IMR-90 (cell line): ENCODE measurements around the gene CAVIN4. TPM values are rescaled to one million over a fixed set of nuclear protein-coding genes. Genes with fewer than 3 reads are reported as not detected.

Source experiments
- ATAC-seq: fragments of 200-7000 bp; cut with Tn5 transposase; 2 replicates; pipeline ENCODE4 v1.9.1; 2020; ENCODE audit warnings: low read depth, mild to moderate bottlenecking, moderate library complexity
- BruUV-seq: library from RNA; stranded (reverse); fragments of 400-500 nt; replicated peaks from 2 replicates; lab custom pipeline; 2021; lab: Mats Ljungman, UMichigan
- CTCF ChIA-PET: fragments of 300-600 bp; formaldehyde crosslinking; extraction: SDS; loops from one replicate; lab custom pipeline; 2021; ENCODE audit warnings: antibody characterized with exemption; lab: Yijun Ruan, JAX
- POLR2A ChIA-PET: fragments of 300-600 bp; sonication (Branson Sonifier 250); formaldehyde crosslinking; loops from one replicate; lab custom pipeline; 2022; ENCODE audit warnings: antibody characterized with exemption; ENCODE audit not compliant: unreplicated experiment; lab: Charles Lee
- DNase-seq: peaks from one replicate; pipeline ENCODE4 v3.0.0; 2013
- H2AFZ ChIP-seq: replicated peaks from 2 replicates; pipeline ENCODE3; 2013; ENCODE audit warnings: low read length, mild to moderate bottlenecking; ENCODE audit not compliant: poor library complexity
- H2AK5ac ChIP-seq: 2 replicates; pipeline ENCODE4 v1.6.1; 2013; ENCODE audit warnings: low read depth, low read length, inconsistent platforms
- H2AK9ac ChIP-seq: replicated peaks from 2 replicates; pipeline ENCODE3; 2013; ENCODE audit warnings: mild to moderate bottlenecking, low read depth, low read length, moderate library complexity; ENCODE audit not compliant: poor library complexity
- H2BK120ac ChIP-seq: 2 replicates; pipeline ENCODE4 v1.6.1; 2013; ENCODE audit warnings: low read depth, low read length, inconsistent platforms
- H2BK15ac ChIP-seq: 3 replicates; pipeline ENCODE4 v1.6.1; 2013; ENCODE audit warnings: low read depth, low read length, inconsistent platforms
- H2BK20ac ChIP-seq: 2 replicates; pipeline ENCODE4 v1.6.1; 2013; ENCODE audit warnings: low read depth, mild to moderate bottlenecking, inconsistent platforms, low read length, moderate library complexity
- H2BK5ac ChIP-seq: 2 replicates; pipeline ENCODE4 v1.6.1; 2013; ENCODE audit warnings: mild to moderate bottlenecking, low read depth, low read length, inconsistent platforms; ENCODE audit not compliant: poor library complexity, severe bottlenecking
- H3K14ac ChIP-seq: replicated peaks from 2 replicates; pipeline ENCODE4 v1.6.1; 2013; ENCODE audit warnings: low read depth, low read length, inconsistent platforms
- H3K18ac ChIP-seq: 2 replicates; pipeline ENCODE4 v1.6.1; 2013; ENCODE audit warnings: low read depth, low read length, control low read depth
- H3K23ac ChIP-seq: 2 replicates; pipeline ENCODE4 v1.6.1; 2013; ENCODE audit warnings: low read depth, low read length, inconsistent platforms
- H3K27ac ChIP-seq: 2 replicates; pipeline ENCODE4 v1.5.1; 2013; ENCODE audit warnings: mild to moderate bottlenecking, control low read depth, low read length; ENCODE audit not compliant: insufficient read depth
- H3K27me3 ChIP-seq: 2 replicates; pipeline ENCODE4 v1.6.1; 2013; ENCODE audit warnings: low read length; ENCODE audit not compliant: control insufficient read depth, insufficient read depth
- H3K36me3 ChIP-seq: 2 replicates; pipeline ENCODE4 v1.6.1; 2013; ENCODE audit warnings: low read length, mixed read lengths; ENCODE audit not compliant: control insufficient read depth, insufficient read depth
- H3K4ac ChIP-seq: 2 replicates; pipeline ENCODE4 v1.6.1; 2013; ENCODE audit warnings: low read depth, low read length, inconsistent platforms
- H3K4me1 ChIP-seq: 2 replicates; pipeline ENCODE4 v1.6.1; 2013; ENCODE audit warnings: low read length, mixed read lengths; ENCODE audit not compliant: control insufficient read depth, insufficient read depth
- H3K4me2 ChIP-seq: 2 replicates; pipeline ENCODE4 v1.6.1; 2013; ENCODE audit warnings: low read depth, mild to moderate bottlenecking, control low read depth, low read length, moderate library complexity
- H3K4me3 ChIP-seq: 2 replicates; pipeline ENCODE4 v1.5.1; 2013; ENCODE audit warnings: low read depth, mild to moderate bottlenecking, control low read depth, low read length, moderate library complexity; ENCODE audit not compliant: insufficient read depth
- H3K56ac ChIP-seq: 2 replicates; pipeline ENCODE4 v1.6.1; 2013; ENCODE audit warnings: low read length, inconsistent platforms; ENCODE audit not compliant: insufficient read depth; ENCODE audit errors: extremely low read depth
- H3K79me1 ChIP-seq, 2 experiments: 2 replicates each; pipeline ENCODE4 v1.6.1; 2013; ENCODE audit warnings: low read length in 2 of 2, inconsistent platforms in 1 of 2, low read depth in 1 of 2
- H3K9ac ChIP-seq: 2 replicates; pipeline ENCODE4 v1.6.1; 2013; ENCODE audit warnings: low read depth, low read length, control low read depth
- H3K9me1 ChIP-seq: 2 replicates; pipeline ENCODE4 v1.6.1; 2013; ENCODE audit warnings: low read length, inconsistent platforms; ENCODE audit not compliant: insufficient read depth
- H3K9me3 ChIP-seq: 2 replicates; pipeline ENCODE4 v1.6.1; 2013; ENCODE audit warnings: low read length; ENCODE audit not compliant: control insufficient read depth, insufficient read depth
- H4K20me1 ChIP-seq: 2 replicates; pipeline ENCODE4 v1.6.1; 2013; ENCODE audit warnings: low read length, inconsistent platforms; ENCODE audit not compliant: insufficient read depth
- H4K5ac ChIP-seq: 2 replicates; pipeline ENCODE4 v1.6.1; 2013; ENCODE audit warnings: mild to moderate bottlenecking, low read depth, low read length, control low read depth
- H4K8ac ChIP-seq, 2 experiments: 2 replicates each; pipeline ENCODE4 v1.6.1; 2013; ENCODE audit warnings: low read depth in 2 of 2, low read length in 2 of 2, control low read depth in 1 of 2, inconsistent platforms in 1 of 2
- H4K91ac ChIP-seq: 2 replicates; pipeline ENCODE4 v1.6.1; 2013; ENCODE audit warnings: low read depth, low read length, inconsistent platforms; ENCODE audit not compliant: insufficient read depth
- MAZ ChIP-seq: IDR thresholded peaks from 2 replicates; pipeline ENCODE4 v1.6.1; 2012; ENCODE audit warnings: low read depth, mild to moderate bottlenecking, low read length, improper control_type of control experiment, moderate library complexity, borderline replicate concordance
- RCOR1 ChIP-seq: IDR thresholded peaks from 2 replicates; pipeline ENCODE4 v1.6.1; 2012; ENCODE audit warnings: mild to moderate bottlenecking, low read length, improper control_type of control experiment; ENCODE audit not compliant: insufficient replicate concordance
- WGBS, 2 experiments: methylation state at CpG; one replicate each; pipeline versions ENCODE4 v1.1.5 to v1.1.7; 2013; ENCODE audit warnings: missing lambda C conversion rate in 2 of 2; ENCODE audit not compliant: insufficient read length in 1 of 2; ENCODE audit errors: extremely low coverage in 2 of 2; 5-methylcytosine and 5-hydroxymethylcytosine counted together
- dilution Hi-C: fragments of 300-500 bp; cut with HindIII; formaldehyde crosslinking; loops from one replicate; pipeline ENCODE4 v1.14.3; 2018; ENCODE audit warnings: low sequenced_read_pairs; ENCODE audit not compliant: unreplicated experiment
- in situ Hi-C: fragments of 300-500 bp; cut with MboI; formaldehyde crosslinking; loops from 3 replicates; pipeline ENCODE4 v1.14.3; 2019; ENCODE audit warnings: low sequenced_read_pairs, inconsistent platforms, mixed read lengths
- intact Hi-C: fragments of 100-400 bp; cut with micrococcal nuclease; formaldehyde crosslinking; loops from 2 replicates; pipeline ENCODE4 v1.10.0; 2022
- polyA plus RNA-seq, 3 experiments: library from polyadenylated mRNA; depleted of rRNA; stranded (reverse); fragments of >200 nt; gene quantifications; 2 replicates each; pipeline ENCODE4 v1.2.3, GENCODE V29; 2012; ENCODE audit warnings: low replicate concordance in 1 of 3
- total RNA-seq: library from RNA; depleted of rRNA; stranded (reverse); fragments of >200 nt; gene quantifications from 2 replicates; pipeline ENCODE4 v1.2.3, GENCODE V29; 2012

The CAVIN4 gene
- total and polyA plus RNA-seq, 2 of the 4 experiments (the other 2 are of a cell fraction), result 2.2 to 2.6 TPM

DNA sequence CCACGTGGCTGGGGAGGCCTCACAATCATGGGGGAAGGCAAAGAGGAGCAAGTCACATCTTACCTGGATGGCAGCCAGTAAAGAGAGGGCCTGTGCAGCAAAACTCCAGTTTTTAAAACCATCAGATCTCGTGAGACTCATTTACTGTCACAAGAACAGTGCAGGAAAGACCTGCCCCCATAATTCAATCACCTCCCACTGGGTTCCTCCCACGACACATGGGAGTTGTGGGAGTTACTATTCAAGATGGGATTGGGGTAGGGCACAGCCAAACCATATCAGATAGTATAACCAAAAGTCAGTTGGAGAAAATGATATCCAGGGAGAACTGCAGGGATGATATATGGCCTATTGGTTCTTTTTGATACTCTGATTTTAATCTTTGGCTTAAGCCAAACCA, 10.0 kb upstream of the CAVIN4 start:
- H3K4ac ChIP-seq, result no peak overlapping the region
- intact Hi-C loops, result no loop called here
- no peak overlapping the region for H2AFZ ChIP-seq
- H4K5ac ChIP-seq, result no peak overlapping the region
- dilution Hi-C loops, result no loop called here
- in situ Hi-C loops, result no loop called here
- H3K4me3 ChIP-seq, result no peak overlapping the region
- BruUV-seq, result no TSS peak
- H3K18ac ChIP-seq, result no peak overlapping the region
- peaks cover 2 to 3% of the 10 kb centered on the region in 2 experiments; a peak in 2 of 4 replicates for H3K79me1 ChIP-seq
- no peak overlapping the region for H2BK20ac ChIP-seq
- ATAC-seq (no peak), DNase-seq (no peak)
- no peaks in the 10 kb centered on the region for H3K9me1 ChIP-seq
- H3K36me3 ChIP-seq, result no peaks in the 10 kb centered on the region
- no peak overlapping the region for H4K91ac ChIP-seq
- ChIA-PET POLR2A (no interaction called here), CTCF (no interaction called here)
- H3K4me1 ChIP-seq, result no peaks in the 10 kb centered on the region
- TF ChIP-seq MAZ (no peak), RCOR1 (no peak)
- no CpG with 5 or more reads among the region's 3 CpGs for WGBS, 2 experiments
- no peak overlapping the region for H2AK9ac ChIP-seq
- no peak overlapping the region for H3K9ac ChIP-seq
- H3K27ac ChIP-seq, result no peak overlapping the region
- no peak overlapping the region for H2BK120ac ChIP-seq
- H3K9me3 ChIP-seq, result no peaks in the 10 kb centered on the region
- no peak overlapping the region for H2AK5ac ChIP-seq
- no peak overlapping the region for H4K8ac ChIP-seq
- no peak overlapping the region for H3K56ac ChIP-seq
- no peak overlapping the region for H3K4me2 ChIP-seq
- H3K27me3 ChIP-seq, result no peaks in the 10 kb centered on the region
- H4K20me1 ChIP-seq, result no peaks in the 10 kb centered on the region
- no peak overlapping the region for H3K23ac ChIP-seq
- H2BK5ac ChIP-seq, result no peak overlapping the region
- no peak overlapping the region for H3K14ac ChIP-seq
- no peak overlapping the region for H2BK15ac ChIP-seq
